OCI-LY3 (cell line): ENCODE data around the gene ITSN2.

Experiments
- H2AFZ ChIP-seq: fragments of 200-600, 300-600 bp; shearing (Covaris generic); 2 replicates; pipeline ENCODE4 v1.6.0; 2014; ENCODE audit warnings: antibody characterized with exemption, low read depth, low read length
- H3K27ac ChIP-seq: fragments of 200-600, 300-600 bp; sonication (generic); 2 replicates; pipeline ENCODE4 v1.5.1; 2014; ENCODE audit warnings: mild to moderate bottlenecking, low read length, moderate library complexity, mixed read lengths
- H3K27me3 ChIP-seq: fragments of 200-600, 300-600 bp; sonication (generic); 2 replicates; pipeline ENCODE4 v1.6.1; 2014; ENCODE audit warnings: low read depth, low read length, mixed read lengths
- H3K36me3 ChIP-seq: fragments of 200-600, 300-600 bp; sonication (generic); replicated peaks from 2 replicates; pipeline ENCODE3; 2014; ENCODE audit warnings: low read depth, low read length, mixed read lengths
- H3K4me1 ChIP-seq: fragments of 300-600, 200-600 bp; sonication (generic); 2 replicates; pipeline ENCODE4 v1.6.1; 2014; ENCODE audit warnings: low read length, mixed read lengths
- H3K4me2 ChIP-seq: fragments of 200-600, 300-600 bp; sonication (generic); 2 replicates; pipeline ENCODE4 v1.6.1; 2014; ENCODE audit warnings: low read length, mixed read lengths
- H3K4me3 ChIP-seq: fragments of 300-600, 200-600 bp; sonication (generic); 2 replicates; pipeline ENCODE4 v1.5.1; 2014; ENCODE audit warnings: antibody characterized with exemption, mild to moderate bottlenecking, low read length, moderate library complexity
- H3K79me2 ChIP-seq: fragments of 300-600, 200-600 bp; shearing (Covaris generic); 2 replicates; pipeline ENCODE4 v1.6.1; 2014; ENCODE audit warnings: mild to moderate bottlenecking, low read length, mixed read lengths
- H3K9ac ChIP-seq: fragments of 300-600, 200-600 bp; shearing (Covaris generic); 2 replicates; pipeline ENCODE4 v1.6.0; 2014; ENCODE audit warnings: mild to moderate bottlenecking, low read length, moderate library complexity
- H3K9me3 ChIP-seq: fragments of 200-600, 300-600 bp; shearing (Covaris generic); 2 replicates; pipeline ENCODE4 v1.6.1; 2014; ENCODE audit warnings: low read length, mixed read lengths; ENCODE audit not compliant: insufficient read depth
- H4K20me1 ChIP-seq: fragments of 200-600, 300-600 bp; sonication (generic); 2 replicates; pipeline ENCODE4 v1.6.1; 2016; ENCODE audit warnings: low read length, mixed read lengths; ENCODE audit not compliant: insufficient read depth
- CTCF ChIP-seq: fragments of 200-600, 300-600 bp; sonication (generic); IDR thresholded peaks from 2 replicates; pipeline ENCODE4 v1.5.1; 2014; ENCODE audit warnings: antibody characterized with exemption, low read length, low read depth
- EZH2phosphoT487 ChIP-seq: fragments of 200-600 bp; shearing (Covaris generic); IDR thresholded peaks from 2 replicates; pipeline ENCODE4 v1.6.1; 2018; ENCODE audit warnings: antibody characterized with exemption, mixed run types, low read depth

The ITSN2 gene

GRCh38 chr2:24403832-24404212 lies 43.5 kb upstream of the ITSN2 start:
- Histone ChIP-seq H3K9me3 (no peaks in the 10 kb centered on the region), H3K27me3 (no peaks in the 10 kb centered on the region), H3K4me3 (no peak overlapping the region), H3K36me3 (no peaks in the 10 kb centered on the region), H3K4me2 (no peak overlapping the region), H3K9ac (no peak overlapping the region), H2AFZ (no peak overlapping the region), H3K27ac (no peak overlapping the region), H4K20me1 (no peaks in the 10 kb centered on the region), H3K4me1 (no peaks in the 10 kb centered on the region), H3K79me2 (no peaks in the 10 kb centered on the region)
- TF ChIP-seq EZH2phosphoT487: no peak

- Histone ChIP-seq H3K4me1 (no peaks in the 10 kb centered on the region), H3K27me3 (no peaks in the 10 kb centered on the region), H4K20me1 (no peaks in the 10 kb centered on the region), H3K36me3 (no peaks in the 10 kb centered on the region), H3K79me2 (no peaks in the 10 kb centered on the region), H3K9ac (no peak overlapping the region), H2AFZ (no peak overlapping the region), H3K4me3 (no peak overlapping the region), H3K27ac (no peak overlapping the region), H3K9me3 (no peaks in the 10 kb centered on the region), H3K4me2 (no peak overlapping the region)
- no peak for TF ChIP-seq EZH2phosphoT487
- TF ChIP-seq CTCF: no peak
Observed at GRCh38 chr2:24403168-24403831, 43.0 kb upstream of the ITSN2 start.

GRCh38 chr2:24402242-24403097 lies 42.1 kb upstream of the ITSN2 start:
- Histone ChIP-seq H3K36me3 (no peaks in the 10 kb centered on the region), H4K20me1 (no peaks in the 10 kb centered on the region), H3K4me3 (no peak overlapping the region), H3K27me3 (no peaks in the 10 kb centered on the region), H3K9me3 (no peaks in the 10 kb centered on the region), H3K79me2 (no peaks in the 10 kb centered on the region), H3K4me2 (no peak overlapping the region), H3K9ac (no peak overlapping the region), H2AFZ (no peak overlapping the region), H3K4me1 (no peaks in the 10 kb centered on the region), H3K27ac (no peak overlapping the region)
- TF ChIP-seq EZH2phosphoT487 (no peak), CTCF (no peak)

- Histone ChIP-seq H3K4me2 (no peak overlapping the region), H3K36me3 (no peaks in the 10 kb centered on the region), H3K27me3 (no peaks in the 10 kb centered on the region), H4K20me1 (no peaks in the 10 kb centered on the region), H2AFZ (no peak overlapping the region), H3K4me1 (no peaks in the 10 kb centered on the region), H3K9ac (no peak overlapping the region), H3K27ac (no peak overlapping the region), H3K79me2 (no peaks in the 10 kb centered on the region), H3K4me3 (no peak overlapping the region), H3K9me3 (no peaks in the 10 kb centered on the region)
- TF ChIP-seq CTCF (no peak), EZH2phosphoT487 (no peak)
Observed at GRCh38 chr2:24400207-24400907, 40.0 kb upstream of the ITSN2 start.
